HCT116 (cell line): ENCODE results near the gene LYSMD4. TPM values are rescaled to one million over a fixed set of nuclear protein-coding genes. Genes with fewer than 3 reads are reported as not detected.

Experiments used
- ATAC-seq: fragments of 200-7000 bp; cut with Tn5 transposase; 2 replicates; pipeline ENCODE4 v1.9.1; 2020; ENCODE audit warnings: mild to moderate bottlenecking, moderate library complexity
- BruUV-seq: library from RNA; stranded (reverse); fragments of 400-500 nt; replicated peaks from 2 replicates; lab custom pipeline; 2021; lab: Mats Ljungman, UMichigan
- CTCF ChIA-PET: fragments of 300-600 bp; sonication (Branson Sonifier 250); formaldehyde crosslinking; loops from one replicate; lab custom pipeline; 2021; ENCODE audit warnings: antibody characterized with exemption; lab: Charles Lee
- POLR2A ChIA-PET: fragments of 300-600, 350-600 bp; sonication (Branson Sonifier 250); formaldehyde crosslinking; loops from one replicate; lab custom pipeline; 2021; ENCODE audit warnings: antibody characterized with exemption; lab: Charles Lee
- RAD21 ChIA-PET, 2 experiments: fragments of 300-600 bp; sonication (Branson Sonifier 250); formaldehyde crosslinking; loops; one replicate each; lab custom pipeline; 2023; ENCODE audit warnings: low total read pairs in 2 of 2; ENCODE audit not compliant: uncharacterized antibody in 2 of 2, unreplicated experiment in 2 of 2, low non-redundant PET in 1 of 2; lab: Charles Lee
- DNase-seq: peaks from one replicate; pipeline ENCODE4 v3.0.0-alpha.2; 2010; ENCODE audit warnings: low read depth, low spot score
- H2AFZ ChIP-seq: fragments of 200-600 bp; shearing (Covaris generic), sonication (generic); 2 replicates; pipeline ENCODE4 v1.6.1; 2017; ENCODE audit warnings: low read depth, mixed run types, mixed read lengths, antibody characterized with exemption, low read length; ENCODE audit not compliant: poor library complexity, severe bottlenecking
- H3K27ac ChIP-seq: 2 replicates; pipeline ENCODE4 v1.5.1; 2012; ENCODE audit warnings: low read depth, low read length
- H3K27me3 ChIP-seq: fragments of 200-600 bp; sonication (generic); 2 replicates; pipeline ENCODE4 v1.6.1; 2016; ENCODE audit warnings: mixed run types, low read length, mixed read lengths; ENCODE audit not compliant: insufficient read depth
- H3K36me3 ChIP-seq, 2 experiments: fragments of 200-500 bp in 1 of 2; fragments of 200-600 bp in 1 of 2; sonication (Bioruptor generic) in 1 of 2; sonication (generic) in 1 of 2; 2 replicates each; pipeline versions ENCODE4 v1.5.1 to v1.6.1; 2014 to 2016; ENCODE audit warnings: low read length in 2 of 2, inconsistent platforms in 1 of 2, mixed read lengths in 1 of 2, mixed run types in 1 of 2; ENCODE audit not compliant: insufficient read depth in 2 of 2, control insufficient read depth in 1 of 2
- H3K4me1 ChIP-seq, 2 experiments: fragments of 200-600 bp in 1 of 2; sonication (generic) in 1 of 2; 2 replicates each; pipeline versions ENCODE4 v1.5.1 to v1.6.1; 2012 to 2017; ENCODE audit warnings: low read length in 2 of 2, inconsistent platforms in 1 of 2, mild to moderate bottlenecking in 1 of 2, mixed read lengths in 1 of 2, mixed run types in 1 of 2, moderate library complexity in 1 of 2; ENCODE audit not compliant: insufficient read depth in 2 of 2, control insufficient read depth in 1 of 2
- H3K4me2 ChIP-seq: fragments of 200-600 bp; sonication (generic); 2 replicates; pipeline ENCODE4 v1.6.1; 2017; ENCODE audit warnings: mixed run types, low read length, mixed read lengths
- H3K4me3 ChIP-seq, 2 experiments: fragments of 200-600 bp in 1 of 2; sonication (generic) in 1 of 2; replicated peaks in 1 of 2; 2 replicates each; pipeline ENCODE4 v1.5.1; 2011 to 2016; ENCODE audit warnings: low read length in 2 of 2, control low read depth in 1 of 2, low read depth in 1 of 2, mild to moderate bottlenecking in 1 of 2, mixed read lengths in 1 of 2, mixed run types in 1 of 2
- H3K79me2 ChIP-seq: fragments of 200-600 bp; sonication (generic); 2 replicates; pipeline ENCODE4 v1.6.1; 2017; ENCODE audit warnings: mild to moderate bottlenecking, mixed run types, low read length, moderate library complexity, mixed read lengths; ENCODE audit not compliant: insufficient read depth
- H3K9ac ChIP-seq: fragments of 200-600 bp; sonication (generic); 2 replicates; pipeline ENCODE4 v1.6.1; 2016; ENCODE audit warnings: low read length, mixed read lengths
- H3K9me2 ChIP-seq: fragments of 200-600 bp; sonication (generic), shearing (Covaris generic); 2 replicates; pipeline ENCODE4 v1.6.1; 2017; ENCODE audit warnings: mixed run types, mild to moderate bottlenecking, moderate library complexity; ENCODE audit not compliant: insufficient read depth
- H3K9me3 ChIP-seq, 2 experiments: fragments of 200-500 bp in 1 of 2; fragments of 200-600 bp in 1 of 2; sonication (Bioruptor generic) in 1 of 2; sonication (generic) in 1 of 2; 2 replicates each; pipeline ENCODE4 v1.6.1; 2014 to 2017; ENCODE audit warnings: low read length in 2 of 2, mixed read lengths in 2 of 2, inconsistent platforms in 1 of 2, low read depth in 1 of 2, mild to moderate bottlenecking in 1 of 2, mixed run types in 1 of 2, moderate library complexity in 1 of 2; ENCODE audit not compliant: control insufficient read depth in 1 of 2, insufficient read depth in 1 of 2
- H4K20me1 ChIP-seq: fragments of 200-600 bp; sonication (generic), shearing (Covaris generic); 2 replicates; pipeline ENCODE4 v1.6.1; 2017; ENCODE audit warnings: mixed run types, mild to moderate bottlenecking, moderate library complexity; ENCODE audit not compliant: insufficient read depth
- ATF3 ChIP-seq: IDR thresholded peaks from 2 replicates; pipeline ENCODE4 v1.6.1; 2012
- CBX3 ChIP-seq: IDR thresholded peaks from 2 replicates; pipeline ENCODE4 v1.6.1; 2012; ENCODE audit warnings: low read depth
- CTCF ChIP-seq, 3 experiments: fragments of 200-600 bp in 1 of 3; sonication (generic) in 1 of 3; IDR thresholded peaks in 2 of 3; conservative IDR thresholded peaks in 1 of 3; 2 replicates each; pipeline ENCODE4 v1.5.1; 2012 to 2017; ENCODE audit warnings: low read depth in 2 of 3, low read length in 2 of 3, antibody characterized with exemption in 1 of 3, borderline replicate concordance in 1 of 3, control low read depth in 1 of 3, mild to moderate bottlenecking in 1 of 3, mixed read lengths in 1 of 3, mixed run types in 1 of 3, moderate library complexity in 1 of 3; ENCODE audit not compliant: insufficient read depth in 1 of 3
- EGR1 ChIP-seq: IDR thresholded peaks from 2 replicates; pipeline ENCODE4 v1.6.1; 2012; ENCODE audit warnings: low read depth
- EZH2 ChIP-seq: fragments of 200-600 bp; sonication (generic); IDR thresholded peaks from 2 replicates; pipeline ENCODE4 v1.6.1; 2017; ENCODE audit warnings: antibody characterized with exemption, mixed run types
- EZH2phosphoT487 ChIP-seq: fragments of 200-600 bp; IDR thresholded peaks from 2 replicates; pipeline ENCODE4 v1.6.1; 2018; ENCODE audit warnings: antibody characterized with exemption, borderline replicate concordance
- FOSL1 ChIP-seq: IDR thresholded peaks from 2 replicates; pipeline ENCODE4 v1.6.1; 2012; ENCODE audit warnings: low read depth
- JUND ChIP-seq: IDR thresholded peaks from 2 replicates; pipeline ENCODE4 v1.6.1; 2012
- POLR2A ChIP-seq: IDR thresholded peaks from 2 replicates; pipeline ENCODE4 v1.7.0; 2011; ENCODE audit warnings: borderline replicate concordance; ENCODE audit not compliant: insufficient read depth, insufficient read length; ENCODE audit errors: extremely low read depth
- RAD21 ChIP-seq: IDR thresholded peaks from 2 replicates; pipeline ENCODE4 v1.6.1; 2012; ENCODE audit warnings: low read depth, mild to moderate bottlenecking
- SIN3A ChIP-seq: IDR thresholded peaks from 2 replicates; pipeline ENCODE4 v1.6.1; 2012; ENCODE audit warnings: low read depth
- SP1 ChIP-seq: IDR thresholded peaks from 2 replicates; pipeline ENCODE4 v1.6.1; 2012; ENCODE audit warnings: low read depth
- TCF7L2 ChIP-seq: IDR thresholded peaks from 2 replicates; pipeline ENCODE4 v1.7.0; 2011; ENCODE audit warnings: borderline replicate concordance, inconsistent platforms; ENCODE audit not compliant: insufficient read depth, insufficient read length; ENCODE audit errors: extremely low read depth
- YY1 ChIP-seq: IDR thresholded peaks from 2 replicates; pipeline ENCODE4 v1.6.1; 2011; ENCODE audit warnings: low read length, low read depth, moderate library complexity, mild to moderate bottlenecking; ENCODE audit not compliant: insufficient replicate concordance; ENCODE audit errors: extremely low read depth
- intact Hi-C: fragments of 100-400 bp; cut with micrococcal nuclease; formaldehyde crosslinking; loops from 2 replicates; pipeline ENCODE4 v1.10.0; 2022
- total RNA-seq: library from RNA; stranded (reverse); gene quantifications from one replicate; pipeline ENCODE4 v1.2.1, GENCODE V29; 2021; ENCODE audit not compliant: unreplicated experiment
- TF ChIP-seq, protein P1 (sequence below): IDR thresholded peaks from 2 replicates; pipeline ENCODE4 v1.6.1; 2012; ENCODE audit warnings: low read depth

The LYSMD4 gene
- total RNA-seq, 1 experiment from 2014 or later = 8.6 TPM

GRCh38 chr15:99717161-99718009 is 15.9 kb downstream of the LYSMD4 start:
- Histone ChIP-seq H4K20me1 (no peaks in the 10 kb centered on the region), H2AFZ (no peak overlapping the region), H3K4me2 (no peak overlapping the region), H3K36me3 (peaks cover 0 to 7% of the 10 kb centered on the region in 2 experiments; a peak in 2 of 4 replicates), H3K4me3 (no peak overlapping the region), H3K9me2 (no peaks in the 10 kb centered on the region), H3K9me3 (no peaks in the 10 kb centered on the region), H3K4me1 (no peaks in the 10 kb centered on the region), H3K27ac (no peak overlapping the region), H3K9ac (no peak overlapping the region), H3K79me2 (no peaks in the 10 kb centered on the region), H3K27me3 (no peaks in the 10 kb centered on the region)
- TF ChIP-seq CTCF (IDR thresholded peaks at IDR 0.05 in 2 of 3, conservative IDR thresholded peaks at IDR 0.05 in 1 of 3; ENCODE audit: borderline replicate concordance in 1 of 3, insufficient read depth in 1 of 3, low read depth in 2 of 3, low read length in 2 of 3) (no peak), CBX3 (no peak), FOSL1 (no peak), JUND (no peak), EZH2phosphoT487 (no peak), EZH2 (no peak), SP1 (no peak), POLR2A (no peak), ATF3 (no peak), YY1 (no peak), EGR1 (no peak), SIN3A (no peak), RAD21 (no peak), TCF7L2 (no peak)
- TF ChIP-seq, protein P1, sequence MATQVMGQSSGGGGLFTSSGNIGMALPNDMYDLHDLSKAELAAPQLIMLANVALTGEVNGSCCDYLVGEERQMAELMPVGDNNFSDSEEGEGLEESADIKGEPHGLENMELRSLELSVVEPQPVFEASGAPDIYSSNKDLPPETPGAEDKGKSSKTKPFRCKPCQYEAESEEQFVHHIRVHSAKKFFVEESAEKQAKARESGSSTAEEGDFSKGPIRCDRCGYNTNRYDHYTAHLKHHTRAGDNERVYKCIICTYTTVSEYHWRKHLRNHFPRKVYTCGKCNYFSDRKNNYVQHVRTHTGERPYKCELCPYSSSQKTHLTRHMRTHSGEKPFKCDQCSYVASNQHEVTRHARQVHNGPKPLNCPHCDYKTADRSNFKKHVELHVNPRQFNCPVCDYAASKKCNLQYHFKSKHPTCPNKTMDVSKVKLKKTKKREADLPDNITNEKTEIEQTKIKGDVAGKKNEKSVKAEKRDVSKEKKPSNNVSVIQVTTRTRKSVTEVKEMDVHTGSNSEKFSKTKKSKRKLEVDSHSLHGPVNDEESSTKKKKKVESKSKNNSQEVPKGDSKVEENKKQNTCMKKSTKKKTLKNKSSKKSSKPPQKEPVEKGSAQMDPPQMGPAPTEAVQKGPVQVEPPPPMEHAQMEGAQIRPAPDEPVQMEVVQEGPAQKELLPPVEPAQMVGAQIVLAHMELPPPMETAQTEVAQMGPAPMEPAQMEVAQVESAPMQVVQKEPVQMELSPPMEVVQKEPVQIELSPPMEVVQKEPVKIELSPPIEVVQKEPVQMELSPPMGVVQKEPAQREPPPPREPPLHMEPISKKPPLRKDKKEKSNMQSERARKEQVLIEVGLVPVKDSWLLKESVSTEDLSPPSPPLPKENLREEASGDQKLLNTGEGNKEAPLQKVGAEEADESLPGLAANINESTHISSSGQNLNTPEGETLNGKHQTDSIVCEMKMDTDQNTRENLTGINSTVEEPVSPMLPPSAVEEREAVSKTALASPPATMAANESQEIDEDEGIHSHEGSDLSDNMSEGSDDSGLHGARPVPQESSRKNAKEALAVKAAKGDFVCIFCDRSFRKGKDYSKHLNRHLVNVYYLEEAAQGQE = no peak
- intact Hi-C loops = no loop called here
- DNase-seq = no peak
- no TSS peak for BruUV-seq
- ChIA-PET CTCF (interaction anchor here (0.9 to 2.0 kb wide), 4 partner anchors 9 to 15 kb away, joined by 3 to 5 read pairs (median 4); no protein-coding TSS in a partner anchor), POLR2A (no interaction called here), RAD21 (no interaction called here)
- ATAC-seq = no peak
